Keratinocyte (primary cell): Measurements from ENCODE around the gene COX8A. TPM values are rescaled to one million over a fixed set of nuclear protein-coding genes. Genes with fewer than 3 reads are reported as not detected.
"Not testable (repeated sequence)": the region's sequence is repeated elsewhere in the genome, so short reads cannot be mapped to it uniquely, and the experiment has no call there.

Experiments used
- DNase-seq: peaks from one replicate; pipeline ENCODE4 v3.0.0-alpha.2; 2011; ENCODE audit warnings: low read depth, missing footprints, low spot score
- FAIRE-seq: peaks from 2 replicates; lab custom pipeline; 2011; peaks lifted over from hg19 to GRCh38; lab: Jason Lieb, UNC
- H2AFZ ChIP-seq: 2 replicates; pipeline ENCODE4 v1.6.0; 2012; ENCODE audit warnings: low read length, control low read depth, inconsistent platforms; ENCODE audit not compliant: control insufficient read depth
- H3K27ac ChIP-seq: 2 replicates; pipeline ENCODE4 v1.5.1; 2011; ENCODE audit warnings: low read length; ENCODE audit not compliant: control insufficient read depth, insufficient read depth
- H3K27me3 ChIP-seq: 3 replicates; pipeline ENCODE4 v1.6.0; 2011; ENCODE audit warnings: low read length; ENCODE audit not compliant: control insufficient read depth, insufficient read depth; ENCODE audit errors: extremely low read depth
- H3K36me3 ChIP-seq, 2 experiments: 2 replicates in 1 of 2; 3 replicates in 1 of 2; pipeline ENCODE4 v1.5.1; 2011; ENCODE audit warnings: low read length in 2 of 2, mild to moderate bottlenecking in 1 of 2; ENCODE audit not compliant: control insufficient read depth in 2 of 2, insufficient read depth in 2 of 2; ENCODE audit errors: extremely low read depth in 1 of 2
- H3K4me1 ChIP-seq: 3 replicates; pipeline ENCODE4 v1.5.1; 2011; ENCODE audit warnings: low read length; ENCODE audit not compliant: control insufficient read depth, insufficient read depth; ENCODE audit errors: extremely low read depth
- H3K4me2 ChIP-seq: 3 replicates; pipeline ENCODE4 v1.6.0; 2011; ENCODE audit warnings: low read depth, low read length; ENCODE audit not compliant: control insufficient read depth, insufficient read depth; ENCODE audit errors: extremely low read depth
- H3K4me3 ChIP-seq, 3 experiments: fragments of 200-600 bp in 1 of 3; sonication (generic) in 1 of 3; 2 replicates in 2 of 3; 3 replicates in 1 of 3; pipeline ENCODE4 v1.5.1; 2011 to 2016; ENCODE audit warnings: low read length in 3 of 3, mild to moderate bottlenecking in 3 of 3, control low read depth in 2 of 3, inconsistent platforms in 1 of 3, low read depth in 1 of 3, mixed read lengths in 1 of 3, mixed run types in 1 of 3, moderate library complexity in 1 of 3; ENCODE audit not compliant: control insufficient read depth in 2 of 3, insufficient read depth in 2 of 3; ENCODE audit errors: extremely low read depth in 1 of 3
- H3K79me2 ChIP-seq: 2 replicates; pipeline ENCODE4 v1.6.0; 2012; ENCODE audit warnings: low read length; ENCODE audit not compliant: control insufficient read depth, insufficient read depth
- H3K9ac ChIP-seq: 3 replicates; pipeline ENCODE4 v1.6.0; 2011; ENCODE audit warnings: low read length; ENCODE audit not compliant: control insufficient read depth, insufficient read depth; ENCODE audit errors: extremely low read depth
- H3K9me1 ChIP-seq: 3 replicates; pipeline ENCODE4 v1.6.0; 2011; ENCODE audit warnings: low read length; ENCODE audit not compliant: control insufficient read depth, insufficient read depth; ENCODE audit errors: extremely low read depth
- H3K9me3 ChIP-seq: 2 replicates; pipeline ENCODE4 v1.5.1; 2012; ENCODE audit warnings: low read depth, low read length; ENCODE audit not compliant: control insufficient read depth
- H4K20me1 ChIP-seq: 3 replicates; pipeline ENCODE4 v1.6.0; 2011; ENCODE audit warnings: low read length; ENCODE audit not compliant: control insufficient read depth, insufficient read depth; ENCODE audit errors: extremely low read depth
- EZH2 ChIP-seq: IDR thresholded peaks from one replicate; pipeline ENCODE4 v1.6.1; 2012; ENCODE audit warnings: inconsistent platforms, mild to moderate bottlenecking, low read length, moderate library complexity
- dilution Hi-C: fragments of 300-500 bp; cut with MboI; formaldehyde crosslinking; loops from one replicate; pipeline ENCODE4 v1.7.0; 2020; ENCODE audit warnings: low sequenced_read_pairs; ENCODE audit not compliant: extremely low pct_ligation_motif_present
- polyA plus RNA-seq, 5 experiments: library from polyadenylated mRNA; depleted of rRNA in 3 of 5; stranded (reverse) in 3 of 5; stranded (forward) in 1 of 5; unstranded in 1 of 5; fragments of >200 nt; gene quantifications; 1 replicate in 1 of 5; 2 replicates in 3 of 5; 3 replicates in 1 of 5; pipeline versions ENCODE4 v1.2.1 to v1.2.3, GENCODE V29; 2011 to 2012; ENCODE audit warnings: missing spikeins in 2 of 5, low read depth in 1 of 5, low replicate concordance in 1 of 5
- TF ChIP-seq, protein P1 (sequence below), 3 experiments: IDR thresholded peaks in 1 of 3; conservative IDR thresholded peaks in 1 of 3; optimal IDR thresholded peaks in 1 of 3; 2 replicates in 2 of 3; 3 replicates in 1 of 3; pipeline versions ENCODE3 to v1.5.1; 2011; ENCODE audit warnings: low read length in 3 of 3, mild to moderate bottlenecking in 3 of 3, moderate library complexity in 2 of 3, control low read depth in 1 of 3, inconsistent platforms in 1 of 3; ENCODE audit not compliant: insufficient read depth in 2 of 3; ENCODE audit errors: extremely low read depth in 1 of 3

The COX8A gene
- polyA plus RNA-seq, 1 donor (not counting 4 experiments of a cell fraction or from before 2014, with no cell fraction given) = 159 TPM

DNA sequence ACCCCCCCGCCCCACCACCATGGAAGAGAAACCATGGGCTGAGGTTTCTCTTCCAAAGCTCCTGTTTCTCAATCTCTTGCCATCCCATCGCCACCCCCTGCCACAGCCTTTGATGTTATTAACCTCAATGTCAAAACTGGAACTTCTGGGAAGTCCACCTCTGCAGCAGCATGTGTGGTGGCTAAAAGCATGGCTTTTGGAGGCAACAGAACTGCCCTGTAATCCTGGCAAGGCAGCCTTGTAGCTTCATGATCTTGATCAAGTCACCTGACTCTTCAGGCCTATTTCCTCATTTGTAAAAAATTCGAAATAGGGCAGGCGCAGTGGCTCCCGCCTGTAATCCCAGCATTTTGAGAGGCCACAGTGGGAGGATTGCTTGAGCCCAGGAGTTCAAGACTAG, 3.5 kb upstream of the COX8A start:
- no peaks in the 10 kb centered on the region for H3K9me1 ChIP-seq
- no peak overlapping the region for H3K4me2 ChIP-seq
- H3K9ac ChIP-seq = no peak overlapping the region
- TF ChIP-seq, protein P1, sequence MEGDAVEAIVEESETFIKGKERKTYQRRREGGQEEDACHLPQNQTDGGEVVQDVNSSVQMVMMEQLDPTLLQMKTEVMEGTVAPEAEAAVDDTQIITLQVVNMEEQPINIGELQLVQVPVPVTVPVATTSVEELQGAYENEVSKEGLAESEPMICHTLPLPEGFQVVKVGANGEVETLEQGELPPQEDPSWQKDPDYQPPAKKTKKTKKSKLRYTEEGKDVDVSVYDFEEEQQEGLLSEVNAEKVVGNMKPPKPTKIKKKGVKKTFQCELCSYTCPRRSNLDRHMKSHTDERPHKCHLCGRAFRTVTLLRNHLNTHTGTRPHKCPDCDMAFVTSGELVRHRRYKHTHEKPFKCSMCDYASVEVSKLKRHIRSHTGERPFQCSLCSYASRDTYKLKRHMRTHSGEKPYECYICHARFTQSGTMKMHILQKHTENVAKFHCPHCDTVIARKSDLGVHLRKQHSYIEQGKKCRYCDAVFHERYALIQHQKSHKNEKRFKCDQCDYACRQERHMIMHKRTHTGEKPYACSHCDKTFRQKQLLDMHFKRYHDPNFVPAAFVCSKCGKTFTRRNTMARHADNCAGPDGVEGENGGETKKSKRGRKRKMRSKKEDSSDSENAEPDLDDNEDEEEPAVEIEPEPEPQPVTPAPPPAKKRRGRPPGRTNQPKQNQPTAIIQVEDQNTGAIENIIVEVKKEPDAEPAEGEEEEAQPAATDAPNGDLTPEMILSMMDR (optimal IDR thresholded peaks at IDR 0.05 in 1 of 3, IDR thresholded peaks at IDR 0.05 in 1 of 3, conservative IDR thresholded peaks at IDR 0.05 in 1 of 3; ENCODE audit: extremely low read depth in 1 of 3, insufficient read depth in 2 of 3, low read length in 3 of 3) = no peak
- TF ChIP-seq EZH2 = no peak
- no peak overlapping the region for H3K4me3 ChIP-seq
- FAIRE-seq (no peak), DNase-seq (no peak)
- no peaks in the 10 kb centered on the region for H3K27me3 ChIP-seq
- H2AFZ ChIP-seq = no peak overlapping the region
- H4K20me1 ChIP-seq = no peaks in the 10 kb centered on the region
- dilution Hi-C loops = no loop called here
- peaks cover 3% of the 10 kb centered on the region for H3K4me1 ChIP-seq
- H3K9me3 ChIP-seq = no peaks in the 10 kb centered on the region
- peaks cover 14% of the 10 kb centered on the region for H3K79me2 ChIP-seq
- no peak overlapping the region for H3K27ac ChIP-seq
- H3K36me3 ChIP-seq = no peaks in the 10 kb centered on the region

DNA sequence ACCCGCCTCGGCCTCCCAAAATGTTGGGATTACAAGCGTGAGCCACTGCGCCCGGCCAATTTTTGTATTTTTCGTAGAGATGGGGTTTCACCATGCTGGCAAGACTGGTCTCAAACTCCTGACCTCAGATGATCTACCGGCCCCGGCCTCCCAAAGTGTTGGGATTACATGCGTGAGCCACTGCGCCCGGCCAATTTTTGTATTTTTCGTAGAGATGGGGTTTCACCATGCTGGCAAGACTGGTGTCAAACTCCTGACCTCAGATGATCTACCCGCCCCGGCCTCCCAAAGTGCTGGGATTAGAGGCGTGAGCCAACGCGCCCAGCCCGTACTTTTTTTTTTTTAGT, 535 bp upstream of the COX8A start:
- DNase-seq, H3K9me1 ChIP-seq, H4K20me1 ChIP-seq, H3K9me3 ChIP-seq, H3K27me3 ChIP-seq, FAIRE-seq, H3K4me3 ChIP-seq, H3K27ac ChIP-seq, H3K36me3 ChIP-seq, H3K9ac ChIP-seq, dilution Hi-C loops, H3K4me2 ChIP-seq, H2AFZ ChIP-seq: not testable (repeated sequence)
- peaks cover 34% of the 10 kb centered on the region for H3K79me2 ChIP-seq
- peaks cover 11% of the 10 kb centered on the region for H3K4me1 ChIP-seq

DNA sequence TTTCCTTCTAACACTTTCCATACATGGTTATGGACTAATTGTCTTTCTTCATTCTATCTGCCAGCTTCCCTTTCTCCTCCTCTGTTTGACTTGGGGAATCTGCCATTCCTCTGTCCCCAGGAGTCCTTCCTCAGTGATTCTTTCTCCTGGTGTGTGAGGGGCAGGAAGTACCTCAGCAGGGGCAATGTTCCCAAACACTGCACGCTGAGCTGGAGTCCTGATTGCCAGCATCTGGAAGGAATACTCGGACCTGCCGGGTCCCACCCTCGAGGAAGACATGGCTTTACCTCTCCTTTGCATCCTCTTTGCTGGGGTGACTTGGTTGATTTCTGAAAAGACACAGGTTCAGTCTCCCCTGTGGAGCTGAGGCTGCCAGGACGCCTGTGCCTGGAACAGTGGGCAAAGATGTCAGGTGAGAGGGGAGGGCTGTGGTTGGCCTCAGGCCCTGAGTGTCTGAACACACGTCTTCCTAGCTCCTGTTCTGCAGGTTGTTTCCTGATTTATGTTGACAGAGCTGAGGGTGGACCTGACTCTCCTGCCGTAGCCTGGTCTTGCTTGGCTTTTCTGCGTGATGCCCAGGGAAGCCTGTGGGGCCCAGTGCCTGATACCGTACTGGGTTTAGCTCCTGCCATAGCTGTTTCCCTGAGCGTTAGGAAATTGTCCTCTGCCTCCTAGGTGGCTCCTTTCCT, 4.3 kb downstream of the COX8A start:
- H3K4me2 ChIP-seq = no peak overlapping the region
- H3K4me3 ChIP-seq = no peak overlapping the region
- no peaks in the 10 kb centered on the region for H3K27me3 ChIP-seq
- peaks cover 14% of the 10 kb centered on the region for H3K4me1 ChIP-seq
- peaks cover 6 to 7% of the 10 kb centered on the region in 2 experiments for H3K36me3 ChIP-seq
- dilution Hi-C loops = no loop called here
- DNase-seq (no peak), FAIRE-seq (no peak)
- H3K9me3 ChIP-seq = no peaks in the 10 kb centered on the region
- H4K20me1 ChIP-seq = no peaks in the 10 kb centered on the region
- H2AFZ ChIP-seq = no peak overlapping the region
- H3K9ac ChIP-seq = no peak overlapping the region
- no peak overlapping the region for H3K27ac ChIP-seq
- H3K9me1 ChIP-seq = no peaks in the 10 kb centered on the region
- H3K79me2 ChIP-seq = peaks cover 40% of the 10 kb centered on the region
- TF ChIP-seq EZH2 = no peak
- TF ChIP-seq, protein P1 (optimal IDR thresholded peaks at IDR 0.05 in 1 of 3, IDR thresholded peaks at IDR 0.05 in 1 of 3, conservative IDR thresholded peaks at IDR 0.05 in 1 of 3; ENCODE audit: extremely low read depth in 1 of 3, insufficient read depth in 2 of 3, low read length in 3 of 3) = no peak
